Spleen (tissue), 11 donors: ENCODE measurements around the gene PPM1A. TPM values are rescaled to one million over a fixed set of nuclear protein-coding genes. Genes with fewer than 3 reads are reported as not detected.

ENCODE experiments used
- DNase-seq: peaks from one replicate; pipeline ENCODE4 v3.0.0-alpha.2; 2020
- H3K27ac ChIP-seq, 8 donors: fragments of 200-600 bp; sonication (generic) in 7 of 8; 1 replicate in 4 of 8; 2 replicates in 4 of 8; pipeline versions ENCODE4 v1.5.0 to v1.8.0; 2016 to 2021; ENCODE audit warnings: inconsistent platforms in 4 of 8, mild to moderate bottlenecking in 4 of 8, moderate library complexity in 1 of 8
- H3K27me3 ChIP-seq, 7 donors: fragments of 200-600 bp; sonication (generic) in 6 of 7; replicated peaks in 1 of 7; 1 replicate in 4 of 7; 2 replicates in 3 of 7; pipeline versions ENCODE4 v1.5.0 to v1.8.0; 2016 to 2021; ENCODE audit warnings: inconsistent platforms in 3 of 7, mild to moderate bottlenecking in 1 of 7
- H3K36me3 ChIP-seq, 6 donors: fragments of 200-600 bp; sonication (generic) in 5 of 6; 1 replicate in 4 of 6; 2 replicates in 2 of 6; pipeline versions ENCODE4 v1.5.0 to v1.8.0; 2016 to 2021; ENCODE audit warnings: inconsistent platforms in 2 of 6
- H3K4me1 ChIP-seq, 6 donors: fragments of 200-600 bp; sonication (generic) in 5 of 6; 1 replicate in 3 of 6; 2 replicates in 3 of 6; pipeline versions ENCODE4 v1.5.0 to v1.8.0; 2016 to 2021; ENCODE audit warnings: inconsistent platforms in 3 of 6
- H3K4me3 ChIP-seq, 8 donors: fragments of 200-600 bp; sonication (generic) in 7 of 8; 1 replicate in 4 of 8; 2 replicates in 4 of 8; pipeline versions ENCODE4 v1.5.0 to v1.8.0; 2016 to 2021; ENCODE audit warnings: inconsistent platforms in 4 of 8, mild to moderate bottlenecking in 4 of 8, moderate library complexity in 2 of 8
- H3K9me3 ChIP-seq, 8 donors: fragments of 200-600 bp; sonication (generic) in 7 of 8; 1 replicate in 4 of 8; 2 replicates in 4 of 8; pipeline versions ENCODE4 v1.5.0 to v1.8.0; 2016 to 2021; ENCODE audit warnings: inconsistent platforms in 4 of 8
- POLR2A ChIP-seq, 3 donors: fragments of 450-650 bp; IDR thresholded peaks; one replicate each; pipeline ENCODE4 v1.5.1; 2017; ENCODE audit warnings: antibody characterized with exemption in 3 of 3, mild to moderate bottlenecking in 1 of 3
- POLR2AphosphoS5 ChIP-seq, 3 donors: sonication (generic); formaldehyde crosslinking; IDR thresholded peaks; one replicate each; pipeline ENCODE4 v1.5.1; 2017; ENCODE audit warnings: antibody characterized with exemption in 3 of 3
- WGBS, 5 donors: extraction: QIAGEN DNeasy Blood & Tissue Kit in 3 of 5; methylation state at CpG; one replicate each; pipeline versions ENCODE4 v1.1.5 to v1.1.7; 2013 to 2018; 5-methylcytosine and 5-hydroxymethylcytosine counted together
- intact Hi-C: fragments of 100-400 bp; cut with DNase I; formaldehyde crosslinking; loops from one replicate; pipeline ENCODE4 v1.15.0; 2023; ENCODE audit warnings: low total_unique reads
- polyA plus RNA-seq, 3 donors: library from polyadenylated mRNA; stranded (reverse); fragments of 200-250 nt; gene quantifications; one replicate each; pipeline ENCODE4 v1.2.1, GENCODE V29; 2013
- total RNA-seq, 7 donors: library from RNA; depleted of rRNA in 3 of 7; stranded (reverse); fragments of >200 nt in 3 of 7; fragmentation: NEBNext Ultra II Directional in 4 of 7; extraction: Animal tissue kit (Norgen Biotek cat#: 25700) in 4 of 7; gene quantifications; one replicate each; pipeline versions ENCODE4 v1.1.0 to v1.2.1, GENCODE V29; 2016 to 2021
- TF ChIP-seq, protein P1 (sequence below), 11 experiments: fragments of 200-600 bp in 7 of 11; fragments of 450-650 bp in 4 of 11; sonication (generic) in 4 of 11; IDR thresholded peaks in 8 of 11; conservative IDR thresholded peaks in 3 of 11; 1 replicate in 7 of 11; 2 replicates in 4 of 11; pipeline versions ENCODE4 v1.4.0 to v1.8.0; 2016 to 2021; ENCODE audit warnings: antibody characterized with exemption in 11 of 11, inconsistent platforms in 4 of 11, mild to moderate bottlenecking in 1 of 11
- donor health status: healthy with polysubstance abuse.
- donor health status: DM: no; HTN: no; CAD: no; lungs with moderate emphysema.
- donor health status: DM: no; HTN: no; CAD: no.
- donor health status: Bipolar disorder and iron deficiency.
- donor health status: healthy.
- donor health status: DM: no; HTN: no; CAD: no.
- donor health status: DM: yes; HTN: yes; CAD: no.

Gene PPM1A
- total and polyA plus RNA-seq, 10 donors: 15.5 to 63.0 (median 45.0) TPM

DNA sequence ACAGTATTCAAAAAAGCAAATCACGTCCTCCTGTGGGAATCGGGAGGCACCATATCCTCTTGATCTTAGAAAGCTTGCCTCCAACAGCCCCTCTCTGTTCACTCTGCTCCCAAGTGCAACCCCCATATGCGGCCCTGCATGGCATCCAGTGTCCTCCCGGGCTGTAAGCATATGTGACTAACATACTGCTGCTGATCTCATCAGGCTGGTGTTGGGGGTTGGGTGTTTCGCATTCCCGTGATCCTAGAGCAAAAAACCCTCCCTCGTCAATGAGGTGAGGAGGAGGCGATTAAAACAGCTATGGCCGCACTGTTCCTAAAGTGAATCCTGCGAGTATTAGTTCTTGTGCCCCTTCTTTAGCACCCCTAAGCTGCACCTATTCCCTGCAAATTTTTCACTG, 28.1 kb upstream of the PPM1A start:
- Histone ChIP-seq H3K27ac (no peak overlapping the region), H3K36me3 (no peaks in the 10 kb centered on the region), H3K9me3 (no peaks in the 10 kb centered on the region), H3K4me1 (peaks cover 0 to 10% (median 4%) of the 10 kb centered on the region in 6 donors), H3K4me3 (no peak overlapping the region), H3K27me3 (no peaks in the 10 kb centered on the region)
- DNase-seq: no peak
- TF ChIP-seq POLR2A (IDR thresholded peaks at IDR 0.05): no peak
- TF ChIP-seq, protein P1, sequence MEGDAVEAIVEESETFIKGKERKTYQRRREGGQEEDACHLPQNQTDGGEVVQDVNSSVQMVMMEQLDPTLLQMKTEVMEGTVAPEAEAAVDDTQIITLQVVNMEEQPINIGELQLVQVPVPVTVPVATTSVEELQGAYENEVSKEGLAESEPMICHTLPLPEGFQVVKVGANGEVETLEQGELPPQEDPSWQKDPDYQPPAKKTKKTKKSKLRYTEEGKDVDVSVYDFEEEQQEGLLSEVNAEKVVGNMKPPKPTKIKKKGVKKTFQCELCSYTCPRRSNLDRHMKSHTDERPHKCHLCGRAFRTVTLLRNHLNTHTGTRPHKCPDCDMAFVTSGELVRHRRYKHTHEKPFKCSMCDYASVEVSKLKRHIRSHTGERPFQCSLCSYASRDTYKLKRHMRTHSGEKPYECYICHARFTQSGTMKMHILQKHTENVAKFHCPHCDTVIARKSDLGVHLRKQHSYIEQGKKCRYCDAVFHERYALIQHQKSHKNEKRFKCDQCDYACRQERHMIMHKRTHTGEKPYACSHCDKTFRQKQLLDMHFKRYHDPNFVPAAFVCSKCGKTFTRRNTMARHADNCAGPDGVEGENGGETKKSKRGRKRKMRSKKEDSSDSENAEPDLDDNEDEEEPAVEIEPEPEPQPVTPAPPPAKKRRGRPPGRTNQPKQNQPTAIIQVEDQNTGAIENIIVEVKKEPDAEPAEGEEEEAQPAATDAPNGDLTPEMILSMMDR (IDR thresholded peaks at IDR 0.05 in 8 of 11, conservative IDR thresholded peaks at IDR 0.05 in 3 of 11): no peak
- 83 to 94% (median 93%) methylated on average over 10 of the region's 10 CpGs for WGBS, 5 donors
- intact Hi-C loops: no loop called here

GRCh38 chr14:60221457-60221856, 27.6 kb upstream of the PPM1A start:
- Histone ChIP-seq H3K36me3 (no peaks in the 10 kb centered on the region), H3K27me3 (no peaks in the 10 kb centered on the region), H3K4me1 (peaks cover 0 to 10% (median 4%) of the 10 kb centered on the region in 6 donors), H3K9me3 (no peaks in the 10 kb centered on the region), H3K4me3 (no peak overlapping the region), H3K27ac (no peak overlapping the region)
- TF ChIP-seq POLR2AphosphoS5 (IDR thresholded peaks at IDR 0.05) (no peak), POLR2A (IDR thresholded peaks at IDR 0.05) (no peak)
- TF ChIP-seq, protein P1 (IDR thresholded peaks at IDR 0.05 in 8 of 11, conservative IDR thresholded peaks at IDR 0.05 in 3 of 11): no peak
- DNase-seq: no peak
- intact Hi-C loops: no loop called here

DNA sequence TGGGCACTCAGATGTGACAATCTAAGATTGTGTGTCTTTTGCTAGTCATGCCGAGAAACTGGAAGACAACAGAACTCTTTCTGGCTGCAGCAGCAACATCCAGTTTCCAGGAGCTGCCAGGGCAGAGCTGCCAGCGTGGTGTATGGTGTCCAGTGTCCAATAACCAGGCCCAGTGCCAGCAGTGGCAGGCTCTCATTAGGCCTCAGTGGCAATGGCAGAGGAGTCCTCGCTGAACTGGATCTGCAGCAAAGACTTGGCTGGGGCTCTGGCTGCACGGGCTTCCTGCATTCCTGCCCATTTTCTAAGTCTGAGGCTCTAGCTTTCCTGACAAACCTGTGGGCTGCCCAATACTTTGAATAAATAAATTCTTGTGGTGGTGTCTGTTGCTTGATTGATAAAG, 26.2 kb upstream of the PPM1A start:
- Histone ChIP-seq H3K4me1 (peaks cover 0 to 5% (median 0%) of the 10 kb centered on the region in 6 donors), H3K9me3 (no peaks in the 10 kb centered on the region), H3K4me3 (no peak overlapping the region), H3K27me3 (no peaks in the 10 kb centered on the region), H3K36me3 (no peaks in the 10 kb centered on the region), H3K27ac (no peak overlapping the region)
- TF ChIP-seq POLR2AphosphoS5 (IDR thresholded peaks at IDR 0.05): no peak
- TF ChIP-seq, protein P1 (IDR thresholded peaks at IDR 0.05 in 8 of 11, conservative IDR thresholded peaks at IDR 0.05 in 3 of 11): no peak
- no peak for TF ChIP-seq POLR2A (IDR thresholded peaks at IDR 0.05)
- 74 to 95% (median 91%) methylated on average over 3 to 4 of the region's 4 CpGs for WGBS, 5 donors
- intact Hi-C loops: no loop called here
- no peak for DNase-seq

DNA sequence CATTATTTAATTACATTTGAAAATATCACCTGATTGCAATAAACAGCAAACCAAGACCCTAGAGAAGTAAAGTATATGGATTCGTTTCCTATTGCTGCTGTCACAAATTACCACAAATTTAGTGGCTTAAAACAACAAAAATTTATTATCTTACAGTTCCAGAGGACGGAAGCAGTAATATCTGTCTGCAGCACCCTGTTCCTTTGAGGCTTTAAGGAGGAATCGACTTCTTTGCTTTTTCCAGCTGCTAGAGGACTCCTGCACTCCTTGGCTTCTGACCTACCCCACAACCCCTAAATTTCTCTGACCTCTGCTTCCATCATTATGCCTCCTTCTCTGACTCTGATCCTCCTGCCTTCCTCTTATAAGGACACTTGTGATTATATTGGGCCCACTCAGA, 23.8 kb upstream of the PPM1A start:
- TF ChIP-seq POLR2AphosphoS5 (IDR thresholded peaks at IDR 0.05) (no peak), POLR2A (IDR thresholded peaks at IDR 0.05) (no peak)
- TF ChIP-seq, protein P1 (IDR thresholded peaks at IDR 0.05 in 8 of 11, conservative IDR thresholded peaks at IDR 0.05 in 3 of 11): no peak
- Histone ChIP-seq H3K27me3 (no peaks in the 10 kb centered on the region), H3K36me3 (no peaks in the 10 kb centered on the region), H3K27ac (no peak overlapping the region), H3K9me3 (no peaks in the 10 kb centered on the region), H3K4me3 (no peak overlapping the region), H3K4me1 (no peaks in the 10 kb centered on the region)
- WGBS, 5 donors: 68 to 83% (median 74%) methylated on average over 3 of the region's 3 CpGs
- DNase-seq: no peak
- intact Hi-C loops: no loop called here
